Myocyte (in vitro differentiated cells): ENCODE data around the gene ANKDD1A. TPM values are rescaled to one million over a fixed set of nuclear protein-coding genes. Genes with fewer than 3 reads are reported as not detected.

Experiments
- total RNA-seq: library from RNA; depleted of rRNA; stranded (reverse); fragments of >200 nt; gene quantifications from 2 replicates; pipeline ENCODE4 v1.2.3, GENCODE V29; 2014

The ANKDD1A gene
- total RNA-seq, 1 donor from 2014 or later: 4.6 TPM

Other genes with a start within 250 kb of the ANKDD1A start
- gene RBPMS2, start 136.3 kb upstream of the ANKDD1A start, total RNA-seq: not detected in 2 replicates
- 8.9 and 13.5 TPM in 2 replicates for gene PIF1, start 86.3 kb upstream of the ANKDD1A start, total RNA-seq
- gene PLEKHO2, start 70.0 kb upstream of the ANKDD1A start, total RNA-seq: 21.6 and 23.9 TPM in 2 replicates
- 127 and 141 TPM in 2 replicates for gene SPG21, start 78.0 kb downstream of the ANKDD1A start, total RNA-seq
- 24.8 and 30.2 TPM in 2 replicates for gene MTFMT, start 117.7 kb downstream of the ANKDD1A start, total RNA-seq
- gene SLC51B, start 133.5 kb downstream of the ANKDD1A start, total RNA-seq: 0.26 TPM in 1 of 2 replicates, not detected in the other
- gene RASL12, start 156.1 kb downstream of the ANKDD1A start, total RNA-seq: 0.94 TPM in 1 of 2 replicates, not detected in the other
- gene KBTBD13, start 164.8 kb downstream of the ANKDD1A start, total RNA-seq: 0.13 TPM in 1 of 2 replicates, not detected in the other
- 0.88 and 1.6 TPM in 2 replicates for gene UBAP1L, start 203.3 kb downstream of the ANKDD1A start, total RNA-seq
- 19.5 and 20.2 TPM in 2 replicates for gene PDCD7, start 221.9 kb downstream of the ANKDD1A start, total RNA-seq